ENCODE data around the gene KCNQ1OT1. TPM values are rescaled to one million over a fixed set of nuclear protein-coding genes. Genes with fewer than 3 reads are reported as not detected.

The KCNQ1OT1 gene
- total RNA-seq, 1 experiment from 2014 or later, result 1.3 TPM

DNA sequence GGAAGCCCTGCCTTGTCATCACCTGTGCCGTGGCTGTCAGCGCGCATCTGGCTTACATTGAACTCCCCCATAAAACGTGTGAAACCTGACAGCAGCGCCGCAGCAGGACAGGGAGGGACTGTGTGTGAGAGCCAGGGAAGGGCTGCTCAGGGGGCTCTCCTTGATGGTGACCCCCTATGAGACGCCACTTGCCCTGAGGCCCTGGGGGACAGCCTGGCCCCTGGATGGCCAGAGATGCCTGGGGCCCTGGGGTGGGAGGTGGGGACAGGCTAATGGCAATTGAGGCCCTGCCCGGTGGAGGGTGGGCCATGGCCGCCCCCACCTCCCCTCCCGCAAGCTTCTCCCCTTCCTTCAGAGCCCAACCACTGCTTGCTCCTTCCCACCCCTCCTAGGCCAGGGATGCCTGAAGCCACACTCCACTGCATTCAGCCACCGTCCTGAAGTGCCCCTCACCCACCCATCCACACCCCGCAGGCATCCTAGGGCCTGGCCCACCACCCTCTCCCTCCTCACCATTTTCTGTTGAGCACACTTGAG, 35.3 kb upstream of the KCNQ1OT1 start:
- no peak for DNase-seq (ENCODE audit: unreplicated experiment)
- H3K36me3 Mint-ChIP-seq (ENCODE audit: insufficient read depth, unreplicated experiment), result no peaks in the 10 kb centered on the region
- no TSS peak for BruUV-seq (replicated peaks)
- ChIA-PET CTCF (no interaction called here), POLR2A (no interaction called here)
- no peak overlapping the region for H3K4me3 Mint-ChIP-seq (ENCODE audit: unreplicated experiment)
- H3K4me1 Mint-ChIP-seq (ENCODE audit: insufficient read depth, unreplicated experiment), result peaks cover 7% of the 10 kb centered on the region
- TF ChIP-seq, protein P1, sequence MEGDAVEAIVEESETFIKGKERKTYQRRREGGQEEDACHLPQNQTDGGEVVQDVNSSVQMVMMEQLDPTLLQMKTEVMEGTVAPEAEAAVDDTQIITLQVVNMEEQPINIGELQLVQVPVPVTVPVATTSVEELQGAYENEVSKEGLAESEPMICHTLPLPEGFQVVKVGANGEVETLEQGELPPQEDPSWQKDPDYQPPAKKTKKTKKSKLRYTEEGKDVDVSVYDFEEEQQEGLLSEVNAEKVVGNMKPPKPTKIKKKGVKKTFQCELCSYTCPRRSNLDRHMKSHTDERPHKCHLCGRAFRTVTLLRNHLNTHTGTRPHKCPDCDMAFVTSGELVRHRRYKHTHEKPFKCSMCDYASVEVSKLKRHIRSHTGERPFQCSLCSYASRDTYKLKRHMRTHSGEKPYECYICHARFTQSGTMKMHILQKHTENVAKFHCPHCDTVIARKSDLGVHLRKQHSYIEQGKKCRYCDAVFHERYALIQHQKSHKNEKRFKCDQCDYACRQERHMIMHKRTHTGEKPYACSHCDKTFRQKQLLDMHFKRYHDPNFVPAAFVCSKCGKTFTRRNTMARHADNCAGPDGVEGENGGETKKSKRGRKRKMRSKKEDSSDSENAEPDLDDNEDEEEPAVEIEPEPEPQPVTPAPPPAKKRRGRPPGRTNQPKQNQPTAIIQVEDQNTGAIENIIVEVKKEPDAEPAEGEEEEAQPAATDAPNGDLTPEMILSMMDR (IDR thresholded peaks at IDR 0.05; ENCODE audit: unreplicated experiment), result no peak
- no peaks in the 10 kb centered on the region for H3K27me3 Mint-ChIP-seq (ENCODE audit: insufficient read depth, unreplicated experiment)
- H3K9me3 Mint-ChIP-seq (ENCODE audit: unreplicated experiment), result no peaks in the 10 kb centered on the region
- intact Hi-C loops (cut with micrococcal nuclease), result no loop called here
- H3K27ac Mint-ChIP-seq (ENCODE audit: low read depth, unreplicated experiment), result no peak overlapping the region

DNA sequence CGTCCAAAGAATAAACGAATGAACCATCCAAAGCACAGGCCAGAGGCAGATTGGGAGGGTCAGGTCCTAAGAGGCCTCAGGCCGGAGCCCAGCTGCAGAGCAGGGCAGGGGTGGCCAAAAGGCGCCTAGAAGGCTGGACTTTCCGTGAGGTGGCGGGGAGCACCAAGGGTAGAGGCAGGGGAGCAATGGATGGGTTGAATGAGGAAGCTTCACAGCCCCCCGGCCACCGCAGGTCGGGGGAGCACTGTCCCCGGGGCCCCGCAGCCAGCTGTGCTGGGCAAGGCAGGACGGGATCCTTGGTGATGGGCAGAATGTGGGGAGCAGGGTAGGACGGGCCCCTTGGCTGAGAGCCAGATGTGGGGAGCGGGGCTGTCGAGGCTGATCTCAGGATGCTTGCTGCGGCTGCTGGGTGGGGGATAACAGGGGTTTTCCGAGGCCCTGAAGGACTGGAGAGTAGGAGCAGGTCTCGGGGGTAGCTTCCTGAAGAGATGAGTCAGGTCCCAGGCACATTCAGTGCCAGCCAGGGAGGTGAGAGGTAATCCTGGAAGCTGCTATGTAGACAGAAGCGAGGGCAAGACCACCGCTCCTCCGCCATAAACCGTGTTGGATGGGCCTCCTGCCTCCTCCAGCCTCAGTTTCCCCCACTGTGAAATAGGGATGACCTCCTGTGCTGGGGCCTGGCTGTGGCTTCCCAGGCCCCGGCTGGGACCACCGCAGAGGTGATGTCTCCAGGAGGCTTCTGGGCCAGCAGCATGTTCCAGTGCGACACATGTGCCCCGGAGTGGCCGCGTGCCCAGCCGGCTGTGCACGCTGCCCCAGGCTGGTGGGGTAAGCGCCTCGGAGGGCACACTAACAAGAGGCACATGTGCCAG, 34.6 kb upstream of the KCNQ1OT1 start:
- peaks cover 7% of the 10 kb centered on the region for H3K4me1 Mint-ChIP-seq (ENCODE audit: insufficient read depth, unreplicated experiment)
- H3K27ac Mint-ChIP-seq (ENCODE audit: low read depth, unreplicated experiment), result no peak overlapping the region
- CTCF ChIA-PET, result interaction anchor here (0.7 kb wide), 1 partner anchor 42 kb away, joined by 3 read pairs; no protein-coding TSS in a partner anchor

DNA sequence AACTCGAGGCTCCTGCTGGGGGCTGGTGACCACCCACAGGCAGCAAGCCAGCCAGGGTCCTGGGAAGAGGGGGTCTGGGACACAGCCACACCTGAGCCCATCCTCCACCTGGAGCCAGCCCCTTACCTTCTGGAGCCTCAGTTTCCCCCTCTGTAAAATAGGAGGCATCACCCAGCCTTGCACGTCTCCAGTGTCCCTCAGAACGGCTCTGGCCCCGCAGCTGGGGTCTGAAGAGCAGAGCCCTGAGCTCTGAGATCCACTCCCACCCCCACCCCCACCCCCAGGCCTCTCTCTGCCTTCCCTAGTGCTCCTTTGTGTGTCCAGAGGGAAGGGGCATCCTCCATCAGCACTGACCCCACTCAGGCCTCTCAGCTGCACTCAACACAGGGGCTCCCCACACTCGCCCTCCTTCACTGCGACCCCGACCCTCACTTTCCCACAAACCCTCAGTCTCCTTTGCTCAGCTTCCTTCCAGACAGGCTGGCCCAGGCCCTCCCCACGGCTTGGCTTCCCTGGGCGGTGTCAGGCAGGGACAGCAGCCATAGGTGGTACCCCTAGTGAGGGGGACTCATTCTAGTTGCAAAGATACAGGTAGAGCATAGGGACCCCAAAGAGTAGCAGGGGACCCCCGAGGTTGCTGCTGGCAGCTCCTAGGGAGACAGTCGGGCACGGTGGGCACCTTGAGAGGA, 33.3 kb upstream of the KCNQ1OT1 start:
- TF ChIP-seq, protein P1 (IDR thresholded peaks at IDR 0.05; ENCODE audit: unreplicated experiment), result no peak
- intact Hi-C loops (cut with micrococcal nuclease), result no loop called here
- H3K9me3 Mint-ChIP-seq (ENCODE audit: unreplicated experiment), result no peaks in the 10 kb centered on the region
- H3K27me3 Mint-ChIP-seq (ENCODE audit: insufficient read depth, unreplicated experiment), result peaks cover 5% of the 10 kb centered on the region
- no peak overlapping the region for H3K4me3 Mint-ChIP-seq (ENCODE audit: unreplicated experiment)
- no peak overlapping the region for H3K27ac Mint-ChIP-seq (ENCODE audit: low read depth, unreplicated experiment)
- BruUV-seq (replicated peaks), result no TSS peak
- no peaks in the 10 kb centered on the region for H3K36me3 Mint-ChIP-seq (ENCODE audit: insufficient read depth, unreplicated experiment)
- no peak for DNase-seq (ENCODE audit: unreplicated experiment)
- ChIA-PET POLR2A (no interaction called here), CTCF (no interaction called here)
- H3K4me1 Mint-ChIP-seq (ENCODE audit: insufficient read depth, unreplicated experiment), result peaks cover 7% of the 10 kb centered on the region

More for the DNA sequence above, 34.6 kb upstream of the KCNQ1OT1 start:
- no peaks in the 10 kb centered on the region for H3K36me3 Mint-ChIP-seq (ENCODE audit: insufficient read depth, unreplicated experiment)
- BruUV-seq (replicated peaks), result no TSS peak
- no peaks in the 10 kb centered on the region for H3K27me3 Mint-ChIP-seq (ENCODE audit: insufficient read depth, unreplicated experiment)
- H3K4me3 Mint-ChIP-seq (ENCODE audit: unreplicated experiment), result no peak overlapping the region
- DNase-seq (ENCODE audit: unreplicated experiment), result no peak
- no peaks in the 10 kb centered on the region for H3K9me3 Mint-ChIP-seq (ENCODE audit: unreplicated experiment)
- TF ChIP-seq, protein P1 (IDR thresholded peaks at IDR 0.05; ENCODE audit: unreplicated experiment), result no peak
- intact Hi-C loops (cut with micrococcal nuclease), result no loop called here
- POLR2A ChIA-PET, result no interaction called here

DNA sequence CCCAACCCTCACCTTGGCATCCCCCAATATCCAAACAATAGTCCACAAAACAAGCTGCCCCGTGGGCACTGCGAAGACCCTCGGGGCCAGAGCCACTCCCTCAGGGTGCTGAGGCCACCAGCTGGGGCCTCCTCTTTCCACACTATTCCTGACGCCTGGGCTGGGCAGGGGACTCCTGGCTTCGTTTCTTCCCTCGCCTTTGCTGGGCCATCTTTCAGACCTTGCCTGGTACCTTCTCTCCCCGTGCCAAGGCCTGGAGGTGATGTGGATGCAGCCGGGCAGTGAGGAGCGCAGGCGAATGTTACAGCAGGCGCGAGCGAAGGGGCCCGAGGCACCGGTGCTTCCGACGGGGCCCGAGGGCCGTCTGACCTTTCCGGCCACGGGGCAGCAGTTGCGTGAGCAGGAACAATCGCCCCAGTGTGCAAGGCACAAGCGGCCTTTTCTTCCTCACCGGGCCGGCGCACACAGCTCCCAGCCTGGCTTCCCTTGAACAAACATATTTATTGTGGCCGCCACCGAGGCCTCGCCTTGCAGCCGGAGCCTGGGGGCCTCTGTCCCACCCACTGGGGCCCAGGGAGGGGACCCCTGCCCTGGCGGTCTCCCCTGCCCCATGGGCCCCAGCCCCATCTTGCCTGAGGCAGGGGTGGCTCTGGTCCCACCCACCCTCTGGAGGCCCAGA, 32.6 kb upstream of the KCNQ1OT1 start:
- intact Hi-C loops (cut with micrococcal nuclease), result no loop called here
- no TSS peak for BruUV-seq (replicated peaks)
- Mint-ChIP-seq H3K27ac (ENCODE audit: low read depth, unreplicated experiment) (no peak overlapping the region), H3K36me3 (ENCODE audit: insufficient read depth, unreplicated experiment) (no peaks in the 10 kb centered on the region), H3K4me1 (ENCODE audit: insufficient read depth, unreplicated experiment) (no peaks in the 10 kb centered on the region), H3K4me3 (ENCODE audit: unreplicated experiment) (no peak overlapping the region), H3K27me3 (ENCODE audit: insufficient read depth, unreplicated experiment) (peaks cover 12% of the 10 kb centered on the region), H3K9me3 (ENCODE audit: unreplicated experiment) (no peaks in the 10 kb centered on the region)
- TF ChIP-seq, protein P1 (IDR thresholded peaks at IDR 0.05; ENCODE audit: unreplicated experiment), result no peak
- ChIA-PET POLR2A (no interaction called here), CTCF (no interaction called here)
- DNase-seq (ENCODE audit: unreplicated experiment), result no peak
